Measurements from ENCODE around the gene CARD10. TPM values are rescaled to one million over a fixed set of nuclear protein-coding genes. Genes with fewer than 3 reads are reported as not detected.
A peak's percentile ranks its signal among the peaks of the same experiment; 100 is the strongest.

Gene CARD10
- total RNA-seq, 1 experiment from 2014 or later, result 17.7 TPM

- H3K4me3 Mint-ChIP-seq, result no peak overlapping the region
- H3K23me2 ChIP-seq (ENCODE audit: insufficient read length, low read depth, low read length, poor library complexity, severe bottlenecking), result no peaks in the 10 kb centered on the region
Measured at GRCh38 chr22:37509059-37509860, 10.0 kb downstream of the CARD10 start.

More at GRCh38 chr22:37509059-37509860, 10.0 kb downstream of the CARD10 start:
- no peak overlapping the region for H2BK5ac ChIP-seq (ENCODE audit: insufficient read length, low read length)
- H3K9ac ChIP-seq (ENCODE audit: extremely low read depth, insufficient read length, low read length), result no peak overlapping the region
- Mint-ChIP-seq H3K4me1 (peaks cover 9 to 16% of the 10 kb centered on the region in 2 experiments), H3K9me3 (no peaks in the 10 kb centered on the region; a peak in 2 of 5 replicates), H3K36me3 (ENCODE audit: insufficient read depth in 1 of 3, low read depth in 3 of 3) (peaks cover 0 to 16% (median 11%) of the 10 kb centered on the region in 3 experiments; a peak in 3 of 7 replicates), H3K27ac (peak overlapping the region in 1 of 3 experiments; percentile 34; a peak in 1 of 7 replicates), H3K27me3 (ENCODE audit: low read depth) (no peaks in the 10 kb centered on the region)
- H2BK15ac ChIP-seq (ENCODE audit: low read depth, low read length), result no peak overlapping the region
- H4K91ac ChIP-seq (ENCODE audit: insufficient read length, low read depth, low read length), result no peak overlapping the region
- no peak overlapping the region for H4K8ac ChIP-seq (replicated peaks; ENCODE audit: insufficient read length, low read depth, low read length)
- no peak overlapping the region for H3K27ac ChIP-seq (ENCODE audit: insufficient read length, low read depth, low read length)
- H3K79me2 ChIP-seq (ENCODE audit: insufficient read depth, low read length), result no peaks in the 10 kb centered on the region
- H3K79me1 ChIP-seq (ENCODE audit: insufficient read depth, low read depth, low read length, poor library complexity, severe bottlenecking), result no peaks in the 10 kb centered on the region
- no peak overlapping the region for H3K14ac ChIP-seq (ENCODE audit: insufficient read depth, low read length)
- DNase-seq, result no peak
- H4K20me1 ChIP-seq (ENCODE audit: control insufficient read depth, insufficient read depth, insufficient read length), result no peaks in the 10 kb centered on the region
- no peaks in the 10 kb centered on the region for H3K27me3 ChIP-seq (ENCODE audit: insufficient read depth, low read length)
- no peak overlapping the region for H3K18ac ChIP-seq (ENCODE audit: insufficient read length, low read depth, low read length)
- H3K4ac ChIP-seq (ENCODE audit: low read depth, low read length), result no peak overlapping the region
- no peaks in the 10 kb centered on the region for H3K4me1 ChIP-seq (ENCODE audit: insufficient read depth, low read length)
- no CpG with 5 or more reads among the region's 10 CpGs for WGBS (ENCODE audit: extremely low coverage, insufficient read length, low lambda C conversion rate)
- no peaks in the 10 kb centered on the region for H3K9me3 ChIP-seq (ENCODE audit: control insufficient read depth, low read depth, low read length)
- no peak overlapping the region for H3K56ac ChIP-seq (ENCODE audit: insufficient read length, low read depth, low read length)
- H4K5ac ChIP-seq (ENCODE audit: insufficient read length, low read depth, low read length), result no peak overlapping the region
- no peak overlapping the region for H3K4me2 ChIP-seq (ENCODE audit: insufficient read depth, insufficient read length, low read length)
- H2AFZ ChIP-seq (ENCODE audit: low read length), result no peak overlapping the region
- no peak overlapping the region for H2BK12ac ChIP-seq (ENCODE audit: insufficient read length, low read depth, low read length)
- no peak overlapping the region for H2AK5ac ChIP-seq (ENCODE audit: insufficient read length, low read length)
- H3T11ph ChIP-seq (ENCODE audit: low read length), result no peak overlapping the region
- H2BK120ac ChIP-seq (ENCODE audit: low read depth, low read length, poor library complexity, severe bottlenecking), result no peak overlapping the region
- TF ChIP-seq CTCF (conservative IDR thresholded peaks at IDR 0.05), result no peak
- H2BK20ac ChIP-seq (ENCODE audit: low read depth, low read length, poor library complexity, severe bottlenecking), result no peak overlapping the region
- H3K23ac ChIP-seq (ENCODE audit: insufficient read length, low read depth, low read length), result no peak overlapping the region
